HEK293 (cell line): ENCODE measurements around the gene EDEM1.

Experiments used
- CTCF ChIP-seq: fragments of 450-650 bp; formaldehyde crosslinking; IDR thresholded peaks from 2 replicates; pipeline ENCODE4 v1.5.1; 2016; ENCODE audit warnings: missing biosample characterization, missing genetic modification characterization
- SP2 ChIP-seq: fragments of 450-650 bp; formaldehyde crosslinking; IDR thresholded peaks from 2 replicates; pipeline ENCODE4 v1.5.1; 2016; ENCODE audit warnings: missing biosample characterization, missing genetic modification characterization
- TCF7L2 ChIP-seq: IDR thresholded peaks from 2 replicates; pipeline ENCODE4 v1.6.1; 2011; ENCODE audit warnings: low read depth, mild to moderate bottlenecking, inconsistent platforms, low read length, moderate library complexity, borderline replicate concordance
- TSHZ1 ChIP-seq: fragments of 450-650 bp; formaldehyde crosslinking; IDR thresholded peaks from 2 replicates; pipeline ENCODE4 v1.5.1; 2016; ENCODE audit warnings: missing biosample characterization, missing genetic modification characterization, borderline replicate concordance
- ZBTB11 ChIP-seq: fragments of 450-650 bp; formaldehyde crosslinking; conservative IDR thresholded peaks from 2 replicates; pipeline ENCODE4 v1.5.1; 2016; ENCODE audit warnings: low read depth, missing biosample characterization, missing genetic modification characterization
- ZBTB48 ChIP-seq: fragments of 450-650 bp; formaldehyde crosslinking; IDR thresholded peaks from 2 replicates; pipeline ENCODE4 v1.5.1; 2016; ENCODE audit warnings: missing biosample characterization, missing genetic modification characterization
- ZIC2 ChIP-seq: fragments of 450-650 bp; formaldehyde crosslinking; IDR thresholded peaks from 2 replicates; pipeline ENCODE4 v1.5.1; 2016; ENCODE audit warnings: missing biosample characterization, missing genetic modification characterization
- ZNF121 ChIP-seq: fragments of 450-650 bp; formaldehyde crosslinking; IDR thresholded peaks from 2 replicates; pipeline ENCODE4 v1.5.1; 2016; ENCODE audit warnings: missing biosample characterization, missing genetic modification characterization
- ZNF214 ChIP-seq: fragments of 450-650 bp; formaldehyde crosslinking; IDR thresholded peaks from 2 replicates; pipeline ENCODE4 v1.5.1; 2017; ENCODE audit warnings: missing biosample characterization, mild to moderate bottlenecking, missing genetic modification characterization, borderline replicate concordance
- ZNF350 ChIP-seq: fragments of 450-650 bp; formaldehyde crosslinking; IDR thresholded peaks from 2 replicates; pipeline ENCODE4 v1.5.0; 2017; ENCODE audit warnings: missing biosample characterization, mild to moderate bottlenecking, missing genetic modification characterization
- ZNF585B ChIP-seq: fragments of 450-650 bp; formaldehyde crosslinking; IDR thresholded peaks from 2 replicates; pipeline ENCODE4 v1.5.1; 2016; ENCODE audit warnings: missing biosample characterization, missing genetic modification characterization

GRCh38 chr3:5212628-5213573 lies 25.4 kb downstream of the EDEM1 start:
- no peak for TF ChIP-seq CTCF (tag by site-specific recombination)
- TF ChIP-seq ZIC2 (tag by site-specific recombination): no peak
- no peak for TF ChIP-seq TSHZ1
- no peak for TF ChIP-seq ZNF214 (tag by site-specific recombination)
- no peak for TF ChIP-seq ZNF585B (tag by site-specific recombination)
- TF ChIP-seq ZBTB48 (tag by site-specific recombination): no peak
- no peak for TF ChIP-seq TCF7L2
- TF ChIP-seq SP2 (tag by site-specific recombination): no peak
- TF ChIP-seq ZBTB11: no peak
- no peak for TF ChIP-seq ZNF121 (tag by site-specific recombination)
- no peak for TF ChIP-seq ZNF350 (tag by site-specific recombination)
